ENCODE results near the gene TLR1.
"Not testable (repeated sequence)": the region's sequence is repeated elsewhere in the genome, so short reads cannot be mapped to it uniquely, and the experiment has no call there.

The TLR1 gene

GRCh38 chr4:38769857-38770256 lies 34.7 kb downstream of the TLR1 start:
- peak overlapping the region; percentile 76 for H3K27ac ChIP-seq

GRCh38 chr4:38769441-38769840 lies 35.1 kb downstream of the TLR1 start:
- H3K4me3 ChIP-seq (ENCODE audit: low read depth in 1 of 2, low read length in 1 of 2) = no peak overlapping the region
- no peaks in the 10 kb centered on the region for H3K9me3 ChIP-seq
- peak overlapping the region; percentile 76 for H3K27ac ChIP-seq
- TF ChIP-seq CTCF (IDR thresholded peaks at IDR 0.05) = no peak
- H3K4me1 ChIP-seq (ENCODE audit: control insufficient read depth in 1 of 2, insufficient read depth in 1 of 2, low read depth in 1 of 2, low read length in 1 of 2) = peaks cover 14 to 16% of the 10 kb centered on the region in 2 experiments
- no peaks in the 10 kb centered on the region for H3K27me3 ChIP-seq
- no peaks in the 10 kb centered on the region for H3K36me3 ChIP-seq

More at GRCh38 chr4:38769857-38770256, 34.7 kb downstream of the TLR1 start:
- Histone ChIP-seq H3K9me3 (no peaks in the 10 kb centered on the region), H3K4me3 (ENCODE audit: low read depth in 1 of 2, low read length in 1 of 2) (no peak overlapping the region), H3K27me3 (no peaks in the 10 kb centered on the region), H3K36me3 (no peaks in the 10 kb centered on the region), H3K4me1 (ENCODE audit: control insufficient read depth in 1 of 2, insufficient read depth in 1 of 2, low read depth in 1 of 2, low read length in 1 of 2) (peaks cover 14 to 16% of the 10 kb centered on the region in 2 experiments)
- TF ChIP-seq CTCF (IDR thresholded peaks at IDR 0.05) = no peak

- peak overlapping the region in 1 of 2 experiments; percentile 35 for H3K4me3 ChIP-seq (ENCODE audit: low read depth in 1 of 2, low read length in 1 of 2)
- H3K36me3 ChIP-seq = no peaks in the 10 kb centered on the region
- no peak for TF ChIP-seq CTCF (IDR thresholded peaks at IDR 0.05)
- H3K4me1 ChIP-seq (ENCODE audit: control insufficient read depth in 1 of 2, insufficient read depth in 1 of 2, low read depth in 1 of 2, low read length in 1 of 2) = peaks cover 14 to 16% of the 10 kb centered on the region in 2 experiments
- no peaks in the 10 kb centered on the region for H3K27me3 ChIP-seq
- H3K9me3 ChIP-seq = no peaks in the 10 kb centered on the region
- peak overlapping the region; percentile 76 for H3K27ac ChIP-seq
These were observed 35.6 kb downstream of the TLR1 start for GRCh38 chr4:38768968-38769394.

- H3K27ac ChIP-seq; H3K4me3 ChIP-seq (ENCODE audit: low read depth in 1 of 2, low read length in 1 of 2); H3K27me3 ChIP-seq; H3K36me3 ChIP-seq; H3K9me3 ChIP-seq: not testable (repeated sequence)
- peaks cover 26 to 27% of the 10 kb centered on the region in 2 experiments for H3K4me1 ChIP-seq (ENCODE audit: control insufficient read depth in 1 of 2, insufficient read depth in 1 of 2, low read depth in 1 of 2, low read length in 1 of 2)
These were observed 37.7 kb downstream of the TLR1 start for GRCh38 chr4:38766940-38767339.

GRCh38 chr4:38765382-38765781 lies 39.2 kb downstream of the TLR1 start:
- H3K4me3 ChIP-seq (ENCODE audit: low read depth in 1 of 2, low read length in 1 of 2) = no peak overlapping the region
- TF ChIP-seq CTCF (IDR thresholded peaks at IDR 0.05) = no peak
- no peaks in the 10 kb centered on the region for H3K27me3 ChIP-seq
- H3K27ac ChIP-seq = no peak overlapping the region
- no peaks in the 10 kb centered on the region for H3K36me3 ChIP-seq
- peaks cover 39 to 41% of the 10 kb centered on the region in 2 experiments for H3K4me1 ChIP-seq (ENCODE audit: control insufficient read depth in 1 of 2, insufficient read depth in 1 of 2, low read depth in 1 of 2, low read length in 1 of 2)
- no peaks in the 10 kb centered on the region for H3K9me3 ChIP-seq

GRCh38 chr4:38764277-38764676 lies 40.3 kb downstream of the TLR1 start:
- no peak for TF ChIP-seq CTCF (IDR thresholded peaks at IDR 0.05)
- H3K27ac ChIP-seq = no peak overlapping the region

More at GRCh38 chr4:38764277-38764676, 40.3 kb downstream of the TLR1 start:
- no peak overlapping the region for H3K4me3 ChIP-seq (ENCODE audit: low read depth in 1 of 2, low read length in 1 of 2)
- H3K4me1 ChIP-seq (ENCODE audit: control insufficient read depth in 1 of 2, insufficient read depth in 1 of 2, low read depth in 1 of 2, low read length in 1 of 2) = peaks cover 45 to 46% of the 10 kb centered on the region in 2 experiments
- no peaks in the 10 kb centered on the region for H3K27me3 ChIP-seq
- H3K9me3 ChIP-seq = no peaks in the 10 kb centered on the region
- no peaks in the 10 kb centered on the region for H3K36me3 ChIP-seq

Data from neutrophil (primary cell).